ENCODE data around the gene MBOAT2. TPM values are rescaled to one million over a fixed set of nuclear protein-coding genes. Genes with fewer than 3 reads are reported as not detected.
"Not testable (repeated sequence)": the region's sequence is repeated elsewhere in the genome, so short reads cannot be mapped to it uniquely, and the experiment has no call there.

MBOAT2 gene
- total and polyA plus RNA-seq, 2 of the 13 experiments (the other 11 are each of a cell fraction or from before 2014, with no cell fraction given): 0.11 to 0.36 TPM

DNA sequence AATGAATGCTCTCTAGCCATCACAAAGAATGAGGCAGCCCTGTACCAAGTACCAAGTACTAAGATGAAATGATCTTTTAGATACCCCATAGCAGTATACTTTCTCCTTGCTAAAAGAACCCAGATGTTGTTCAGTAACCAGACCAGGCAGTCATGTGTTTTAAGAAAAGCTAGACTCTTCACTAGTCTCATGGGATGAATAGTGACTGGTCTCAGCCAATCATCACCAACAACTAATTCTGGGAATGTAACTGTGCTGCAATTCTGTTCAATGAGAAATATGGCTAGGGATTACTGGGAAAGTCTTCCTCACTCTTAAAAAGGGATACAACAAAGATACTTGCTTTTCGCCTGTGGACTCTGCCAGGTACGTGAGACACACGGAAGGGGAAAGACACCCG is 29.5 kb downstream of the MBOAT2 start (continued):
- TF ChIP-seq FOXK1 (CRISPR knock-in tag; IDR thresholded peaks at IDR 0.05; ENCODE audit: borderline replicate concordance, low read depth): no peak
- TF ChIP-seq NR2F1 (CRISPR knock-in tag; IDR thresholded peaks at IDR 0.05): no peak
- TF ChIP-seq GATAD1 (CRISPR knock-in tag; IDR thresholded peaks at IDR 0.05): no peak
- no peak for TF ChIP-seq ZNF773 (CRISPR knock-in tag; IDR thresholded peaks at IDR 0.05; ENCODE audit: borderline replicate concordance)

DNA sequence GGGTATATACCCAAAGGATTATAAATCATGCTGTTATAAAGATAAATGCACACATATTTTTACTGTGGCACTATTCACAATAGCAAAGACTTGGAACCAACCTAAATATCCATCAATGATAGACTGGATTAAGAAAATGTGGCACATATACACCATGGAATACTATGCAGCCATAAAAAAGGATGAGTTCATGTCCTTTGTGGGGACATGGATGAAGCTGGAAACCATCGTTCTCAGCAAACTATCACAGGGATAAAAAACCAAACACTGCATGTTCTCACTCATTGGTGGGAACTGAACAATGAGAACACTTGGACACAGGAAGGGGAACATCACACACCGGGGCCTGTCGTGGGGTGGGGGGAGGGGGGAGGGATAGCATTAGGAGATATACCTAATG is 30.5 kb downstream of the MBOAT2 start:
- intact Hi-C loops (cut with micrococcal nuclease; ENCODE audit: unreplicated experiment); H3K9ac ChIP-seq (ENCODE audit: insufficient read depth, low read depth, low read length); H3K79me2 ChIP-seq (ENCODE audit: insufficient read depth, low read length); ATAC-seq; POLR2A ChIA-PET; DNase-seq (ENCODE audit: low spot score); CTCF ChIA-PET (ENCODE audit: low intra/inter-chr PET ratio, low total read pairs); in situ Hi-C loops (cut with HindIII; ENCODE audit: extremely low pct_ligation_motif_present, low pct_unique_long_range_greater_than_20kb); H3K27ac ChIP-seq (ENCODE audit: extremely low read length, insufficient read depth, low read length); H3K4me1 ChIP-seq (ENCODE audit: insufficient read depth, low read length); H3K4me3 ChIP-seq (replicated peaks in 1 of 3; ENCODE audit: insufficient read depth in 1 of 3, low read depth in 2 of 3, low read length in 3 of 3); FAIRE-seq; H4K20me1 ChIP-seq (ENCODE audit: insufficient read depth, low read length); H3K4me2 ChIP-seq (ENCODE audit: low read depth, low read length); BruUV-seq (replicated peaks); H3K27me3 ChIP-seq (ENCODE audit: control insufficient read depth in 1 of 2, insufficient read depth in 2 of 2, low read length in 2 of 2); H3K36me3 ChIP-seq (replicated peaks in 1 of 2; ENCODE audit: control insufficient read depth in 1 of 2, insufficient read depth in 2 of 2, low read length in 2 of 2); H3K9me3 ChIP-seq (ENCODE audit: low read length); H2AFZ ChIP-seq (ENCODE audit: low read length): not testable (repeated sequence)
- 41% methylated on average over 3 of the region's 3 CpGs for WGBS (ENCODE audit: low lambda C conversion rate)

- intact Hi-C loops (cut with micrococcal nuclease; ENCODE audit: unreplicated experiment); FAIRE-seq: not testable (repeated sequence)
Measured at GRCh38 chr2:8972535-8972934, 30.9 kb downstream of the MBOAT2 start.

GRCh38 chr2:8969348-8969747 is 34.1 kb downstream of the MBOAT2 start:
- H3K4me2 ChIP-seq (ENCODE audit: low read depth, low read length); BruUV-seq (replicated peaks); H3K9me3 ChIP-seq (ENCODE audit: low read length); DNase-seq (ENCODE audit: low spot score); H3K4me3 ChIP-seq (replicated peaks in 1 of 3; ENCODE audit: insufficient read depth in 1 of 3, low read depth in 2 of 3, low read length in 3 of 3); H2AFZ ChIP-seq (ENCODE audit: low read length); H3K9ac ChIP-seq (ENCODE audit: insufficient read depth, low read depth, low read length); FAIRE-seq; H3K79me2 ChIP-seq (ENCODE audit: insufficient read depth, low read length); intact Hi-C loops (cut with micrococcal nuclease; ENCODE audit: unreplicated experiment); H4K20me1 ChIP-seq (ENCODE audit: insufficient read depth, low read length); POLR2A ChIA-PET; H3K27ac ChIP-seq (ENCODE audit: extremely low read length, insufficient read depth, low read length); in situ Hi-C loops (cut with HindIII; ENCODE audit: extremely low pct_ligation_motif_present, low pct_unique_long_range_greater_than_20kb); H3K27me3 ChIP-seq (ENCODE audit: control insufficient read depth in 1 of 2, insufficient read depth in 2 of 2, low read length in 2 of 2); H3K36me3 ChIP-seq (replicated peaks in 1 of 2; ENCODE audit: control insufficient read depth in 1 of 2, insufficient read depth in 2 of 2, low read length in 2 of 2); H3K4me1 ChIP-seq (ENCODE audit: insufficient read depth, low read length); CTCF ChIA-PET (ENCODE audit: low intra/inter-chr PET ratio, low total read pairs); ATAC-seq: not testable (repeated sequence)
- WGBS (ENCODE audit: low lambda C conversion rate): 4% methylated on average over 2 of the region's 2 CpGs

More at GRCh38 chr2:8972535-8972934, 30.9 kb downstream of the MBOAT2 start:
- H3K4me2 ChIP-seq (ENCODE audit: low read depth, low read length); DNase-seq (ENCODE audit: low spot score); H2AFZ ChIP-seq (ENCODE audit: low read length); H3K79me2 ChIP-seq (ENCODE audit: insufficient read depth, low read length); H4K20me1 ChIP-seq (ENCODE audit: insufficient read depth, low read length); H3K4me3 ChIP-seq (replicated peaks in 1 of 3; ENCODE audit: insufficient read depth in 1 of 3, low read depth in 2 of 3, low read length in 3 of 3); H3K27me3 ChIP-seq (ENCODE audit: control insufficient read depth in 1 of 2, insufficient read depth in 2 of 2, low read length in 2 of 2); H3K9me3 ChIP-seq (ENCODE audit: low read length); in situ Hi-C loops (cut with HindIII; ENCODE audit: extremely low pct_ligation_motif_present, low pct_unique_long_range_greater_than_20kb); H3K4me1 ChIP-seq (ENCODE audit: insufficient read depth, low read length); ATAC-seq; H3K9ac ChIP-seq (ENCODE audit: insufficient read depth, low read depth, low read length); POLR2A ChIA-PET; H3K36me3 ChIP-seq (replicated peaks in 1 of 2; ENCODE audit: control insufficient read depth in 1 of 2, insufficient read depth in 2 of 2, low read length in 2 of 2); H3K27ac ChIP-seq (ENCODE audit: extremely low read length, insufficient read depth, low read length); BruUV-seq (replicated peaks); CTCF ChIA-PET (ENCODE audit: low intra/inter-chr PET ratio, low total read pairs): not testable (repeated sequence)
- 38% methylated on average over 1 of the region's 1 CpG for WGBS (ENCODE audit: low lambda C conversion rate)

All from HepG2 (cell line).